Measurements from ENCODE around the gene LOXL4.
"Not testable (repeated sequence)": the region's sequence is repeated elsewhere in the genome, so short reads cannot be mapped to it uniquely, and the experiment has no call there.

DNA sequence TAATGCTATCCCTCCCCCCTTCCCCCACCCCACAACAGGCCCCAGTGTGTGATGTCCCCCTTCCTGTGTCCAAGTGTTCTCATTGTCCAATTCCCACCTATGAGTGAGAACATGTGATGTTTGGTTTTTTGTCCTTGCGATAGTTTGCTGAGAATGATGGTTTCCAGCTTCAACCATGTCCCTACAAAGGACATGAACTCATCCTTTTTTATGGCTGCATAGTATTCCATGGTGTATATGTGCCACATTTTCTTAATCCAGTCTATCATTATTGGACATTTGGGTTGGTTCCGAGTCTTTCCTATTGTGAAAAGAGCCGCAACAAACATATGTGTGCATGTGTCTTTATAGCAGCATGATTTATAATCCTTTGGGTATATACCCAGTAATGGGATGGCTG, 40.3 kb downstream of the LOXL4 start:
- not testable (repeated sequence) for TF ChIP-seq GABPA, POLR2AphosphoS5 (IDR thresholded peaks at IDR 0.05; ENCODE audit: low read depth)
